ENCODE results near the gene ATP2B2. TPM values are rescaled to one million over a fixed set of nuclear protein-coding genes. Genes with fewer than 3 reads are reported as not detected.

The ATP2B2 gene
- total and polyA plus RNA-seq, 2 donors (not counting 1 experiment from before 2014, with no cell fraction given) = not detected

- no peak overlapping the region for H3K27ac ChIP-seq (ENCODE audit: low read length in 2 of 2)
- Mint-ChIP-seq H3K27me3 (peaks cover 14% of the 10 kb centered on the region), H3K4me3 (no peak overlapping the region), H3K27ac (no peak overlapping the region), H3K4me1 (peaks cover 14% of the 10 kb centered on the region), H3K9me3 (ENCODE audit: insufficient read depth) (no peaks in the 10 kb centered on the region)
- H3K9ac ChIP-seq (ENCODE audit: low read length) = no peak overlapping the region
- H3K4me1 ChIP-seq (ENCODE audit: control insufficient read depth in 2 of 2, insufficient read depth in 2 of 2, low read length in 2 of 2) = peaks cover 0 to 8% of the 10 kb centered on the region in 2 donors
- no peaks in the 10 kb centered on the region for H4K20me1 ChIP-seq (ENCODE audit: control insufficient read depth, insufficient read depth, low read length, poor library complexity, severe bottlenecking)
- no peak overlapping the region for H3K4me2 ChIP-seq (replicated peaks; ENCODE audit: low read depth, low read length, poor library complexity, severe bottlenecking)
- no peaks in the 10 kb centered on the region for H3K9me3 ChIP-seq (ENCODE audit: control extremely low read depth in 1 of 3, control insufficient read depth in 2 of 3, insufficient read depth in 1 of 3, low read length in 2 of 3)
- ChIA-PET POLR2A (no interaction called here), CTCF (interaction anchor here (1.0 kb wide), 1 partner anchor 172 kb away, joined by 3 read pairs; no protein-coding TSS in a partner anchor)
- no peak for DNase-seq
- H3K36me3 ChIP-seq (replicated peaks in 1 of 2; ENCODE audit: control extremely low read depth in 1 of 2, control insufficient read depth in 1 of 2, extremely low read depth in 1 of 2, insufficient read depth in 2 of 2, low read length in 1 of 2) = no peaks in the 10 kb centered on the region
- no peak for ATAC-seq (ENCODE audit: low read depth)
- no peaks in the 10 kb centered on the region for H3K79me2 ChIP-seq (ENCODE audit: control insufficient read depth, insufficient read depth, low read length)
- 90% methylated on average over 6 of the region's 7 CpGs for WGBS (ENCODE audit: insufficient coverage)
- no peak for TF ChIP-seq EZH2 (IDR thresholded peaks at IDR 0.05; ENCODE audit: borderline replicate concordance, insufficient read depth, low read depth, low read length, poor library complexity, severe bottlenecking)
- no peak for TF ChIP-seq CTCF (IDR thresholded peaks at IDR 0.05)
- H2AFZ ChIP-seq (ENCODE audit: insufficient read depth, low read depth, low read length, poor library complexity, severe bottlenecking) = no peak overlapping the region
- no peak overlapping the region for H3K4me3 ChIP-seq (ENCODE audit: control extremely low read depth in 1 of 5, extremely low read depth in 1 of 5, insufficient read depth in 1 of 5, low read depth in 2 of 5, low read length in 4 of 5)
- intact Hi-C loops (cut with micrococcal nuclease) = no loop called here
- peaks cover 0 to 7% (median 0%) of the 10 kb centered on the region in 4 experiments for H3K27me3 ChIP-seq (replicated peaks in 1 of 4; ENCODE audit: control extremely low read depth in 1 of 4, control insufficient read depth in 3 of 4, insufficient read depth in 4 of 4, low read length in 3 of 4)
Observed at GRCh38 chr3:10515884-10516495, 10.6 kb upstream of the ATP2B2 start.

GRCh38 chr3:10515396-10515795 is 10.0 kb upstream of the ATP2B2 start:
- H3K4me3 Mint-ChIP-seq = no peak overlapping the region
- H3K27ac ChIP-seq (ENCODE audit: low read length in 2 of 2) = no peak overlapping the region
- WGBS (ENCODE audit: insufficient coverage) = 40% methylated on average over 3 of the region's 3 CpGs
- DNase-seq (no peak), ATAC-seq (ENCODE audit: low read depth) (no peak)
- peaks cover 0 to 7% (median 0%) of the 10 kb centered on the region in 4 experiments for H3K27me3 ChIP-seq (replicated peaks in 1 of 4; ENCODE audit: control extremely low read depth in 1 of 4, control insufficient read depth in 3 of 4, insufficient read depth in 4 of 4, low read length in 3 of 4)
- H3K79me2 ChIP-seq (ENCODE audit: control insufficient read depth, insufficient read depth, low read length) = no peaks in the 10 kb centered on the region
- POLR2A ChIA-PET = no interaction called here
- H3K27me3 Mint-ChIP-seq = peaks cover 14% of the 10 kb centered on the region
- no peaks in the 10 kb centered on the region for H3K9me3 Mint-ChIP-seq (ENCODE audit: insufficient read depth)
- peaks cover 14% of the 10 kb centered on the region for H3K4me1 Mint-ChIP-seq
- intact Hi-C loops (cut with micrococcal nuclease) = no loop called here
- H3K4me1 ChIP-seq (ENCODE audit: control insufficient read depth in 2 of 2, insufficient read depth in 2 of 2, low read length in 2 of 2) = peaks cover 0 to 8% of the 10 kb centered on the region in 2 donors
- no peak overlapping the region for H3K9ac ChIP-seq (ENCODE audit: low read length)
- CTCF ChIA-PET = no interaction called here
- H2AFZ ChIP-seq (ENCODE audit: insufficient read depth, low read depth, low read length, poor library complexity, severe bottlenecking) = no peak overlapping the region
- no peaks in the 10 kb centered on the region for H3K9me3 ChIP-seq (ENCODE audit: control extremely low read depth in 1 of 3, control insufficient read depth in 2 of 3, insufficient read depth in 1 of 3, low read length in 2 of 3)
- H3K27ac Mint-ChIP-seq = no peak overlapping the region
- H4K20me1 ChIP-seq (ENCODE audit: control insufficient read depth, insufficient read depth, low read length, poor library complexity, severe bottlenecking) = no peaks in the 10 kb centered on the region
- H3K4me2 ChIP-seq (replicated peaks; ENCODE audit: low read depth, low read length, poor library complexity, severe bottlenecking) = no peak overlapping the region
- no peak overlapping the region for H3K4me3 ChIP-seq (ENCODE audit: control extremely low read depth in 1 of 5, extremely low read depth in 1 of 5, insufficient read depth in 1 of 5, low read depth in 2 of 5, low read length in 4 of 5)
- no peak for TF ChIP-seq EZH2 (IDR thresholded peaks at IDR 0.05; ENCODE audit: borderline replicate concordance, insufficient read depth, low read depth, low read length, poor library complexity, severe bottlenecking)
- TF ChIP-seq CTCF (IDR thresholded peaks at IDR 0.05) = no peak
- H3K36me3 ChIP-seq (replicated peaks in 1 of 2; ENCODE audit: control extremely low read depth in 1 of 2, control insufficient read depth in 1 of 2, extremely low read depth in 1 of 2, insufficient read depth in 2 of 2, low read length in 1 of 2) = no peaks in the 10 kb centered on the region

Measured in B cell (primary cell).